SKM-1 (cell line): ENCODE measurements around the gene STAC.
"Not testable (repeated sequence)": the region's sequence is repeated elsewhere in the genome, so short reads cannot be mapped to it uniquely, and the experiment has no call there.

ENCODE experiments used
- DNase-seq: peaks from one replicate; lab custom pipeline; 2025; ENCODE audit not compliant: unreplicated experiment; lab: John Stamatoyannopoulos, UW

The STAC gene

GRCh38 chr3:36562945-36563344, 182.6 kb downstream of the STAC start:
- no peak for DNase-seq

- no peak for DNase-seq
These were observed 194.9 kb downstream of the STAC start for GRCh38 chr3:36575241-36575640.

GRCh38 chr3:36578418-36578817, 198.1 kb downstream of the STAC start:
- not testable (repeated sequence) for DNase-seq

- DNase-seq, result no peak
These were observed 199.4 kb downstream of the STAC start for GRCh38 chr3:36579746-36580145.

GRCh38 chr3:36580716-36581115, 200.4 kb downstream of the STAC start:
- DNase-seq, result no peak

- no peak for DNase-seq
These were observed 211.7 kb downstream of the STAC start for GRCh38 chr3:36591959-36592358.

GRCh38 chr3:36595511-36595910, 215.2 kb downstream of the STAC start:
- DNase-seq, result no peak

- no peak for DNase-seq
These were observed 216.1 kb downstream of the STAC start for GRCh38 chr3:36596419-36596818.

- DNase-seq, result no peak
These were observed 217.1 kb downstream of the STAC start for GRCh38 chr3:36597422-36597821.
